Measurements from ENCODE around the gene FIBP. TPM values are rescaled to one million over a fixed set of nuclear protein-coding genes. Genes with fewer than 3 reads are reported as not detected.

The FIBP gene
- total RNA-seq, 2 experiments from 2014 or later = 95.4 to 121 TPM

DNA sequence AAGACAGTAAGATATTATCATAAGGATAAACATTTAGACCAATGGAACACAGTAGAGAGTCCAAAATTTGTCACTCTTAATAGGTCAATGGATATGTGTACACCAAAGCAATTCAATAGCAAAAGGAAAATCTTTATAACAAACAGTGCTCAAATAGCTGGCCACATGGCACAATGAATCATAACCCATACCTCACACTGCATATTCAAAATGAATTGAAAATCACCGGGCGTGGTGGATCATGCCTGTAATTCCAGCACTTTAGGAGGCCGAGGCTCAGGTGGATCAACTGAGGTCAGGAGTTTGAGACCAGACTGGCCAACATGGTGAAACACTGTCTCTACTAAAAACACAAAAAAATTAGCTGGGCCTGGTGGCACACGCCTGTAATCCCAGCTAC lies 46.1 kb downstream of the FIBP start:
- CTCF ChIA-PET = interaction anchor here (0.6 kb wide), 1 partner anchor 82 kb away, joined by 3 read pairs; no protein-coding TSS in a partner anchor
- H3K27me3 Mint-ChIP-seq = no peaks in the 10 kb centered on the region
- H3K4me1 Mint-ChIP-seq = no peaks in the 10 kb centered on the region
- POLR2A ChIA-PET = no interaction called here
- intact Hi-C loops (cut with DNase I, micrococcal nuclease) = no loop called here
- DNase-seq (no peak), ATAC-seq (no peak)
- no peak overlapping the region for H3K27ac Mint-ChIP-seq
- no peak overlapping the region for H3K4me3 Mint-ChIP-seq
- H3K9me3 Mint-ChIP-seq (ENCODE audit: low read depth) = no peaks in the 10 kb centered on the region
- no peaks in the 10 kb centered on the region for H3K36me3 Mint-ChIP-seq (ENCODE audit: low read depth)

DNA sequence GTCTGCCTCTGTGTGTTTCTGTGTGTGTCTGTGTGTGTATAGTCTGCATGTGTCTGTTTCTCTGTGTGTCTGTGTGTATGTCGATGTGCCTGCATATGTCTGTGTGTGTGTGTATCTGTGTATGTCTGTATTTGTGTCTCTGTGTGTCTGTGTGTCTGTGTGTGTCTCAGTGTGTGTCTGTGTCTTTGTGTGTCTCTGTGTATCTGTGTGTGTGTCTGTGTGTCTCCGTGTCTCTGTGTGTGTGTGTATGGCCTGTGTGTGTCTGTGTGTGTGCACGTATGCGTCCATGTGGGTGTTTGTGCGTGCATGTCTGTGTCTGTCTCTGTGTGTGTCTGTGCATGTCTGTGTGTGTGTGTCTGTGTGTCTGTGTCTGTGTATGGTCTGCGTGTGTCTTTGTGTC lies 54.1 kb downstream of the FIBP start:
- Mint-ChIP-seq H3K4me1 (peaks cover 20% of the 10 kb centered on the region), H3K9me3 (ENCODE audit: low read depth) (no peaks in the 10 kb centered on the region), H3K27ac (no peak overlapping the region), H3K27me3 (no peaks in the 10 kb centered on the region), H3K4me3 (no peak overlapping the region), H3K36me3 (ENCODE audit: low read depth) (no peaks in the 10 kb centered on the region)
- DNase-seq = no peak
- ATAC-seq = no peak
- POLR2A ChIA-PET = interaction anchor here (0.5 to 1.0 kb wide), 2 partner anchors 19 to 783 kb away, joined by 3 read pairs; no protein-coding TSS in a partner anchor
- CTCF ChIA-PET = interaction anchor here (0.6 to 3.1 kb wide), 8 partner anchors 11 to 115 kb away, joined by 3 to 30 read pairs (median 7); partner anchors contain the start of gene MUS81
- intact Hi-C loops (cut with DNase I, micrococcal nuclease) = no loop called here

Other genes starting within 250 kb of the FIBP start
- 100 to 1,000 TPM in 1 of 2 experiments, 10 to 100 TPM in 1; 76.9 to 109 TPM for gene RELA, start 225.6 kb downstream of the FIBP start, total RNA-seq
- 10 to 100 TPM; 56.5 to 65.1 TPM for gene KAT5, start 176.2 kb downstream of the FIBP start, total RNA-seq
- gene RNASEH2C, start 167.7 kb downstream of the FIBP start, total RNA-seq = 10 to 100 TPM; 72.5 to 96.8 TPM
- gene AP5B1, start 107.5 kb downstream of the FIBP start, total RNA-seq = 10 to 100 TPM; 11.7 to 14.4 TPM
- under 1 TPM; 0.09 to 0.19 TPM for gene OVOL1, start 101.4 kb downstream of the FIBP start, total RNA-seq
- 1 to 10 TPM; 2.9 to 3.0 TPM for gene SNX32, start 54.5 kb downstream of the FIBP start, total RNA-seq
- 1,000 to 10,000 TPM in 1 of 2 experiments, 100 to 1,000 TPM in 1; 888 to 1,074 TPM for gene CFL1, start 30.3 kb downstream of the FIBP start, total RNA-seq
- 10 to 100 TPM; 59.2 to 67.8 TPM for gene MUS81, start 28.0 kb downstream of the FIBP start, total RNA-seq
- 10 to 100 TPM; 20.2 to 23.4 TPM for gene EFEMP2, start 15.7 kb downstream of the FIBP start, total RNA-seq
- 1 to 10 TPM; 1.7 TPM for gene CTSW, start 8.6 kb downstream of the FIBP start, total RNA-seq
- 10 to 100 TPM; 25.5 to 45.0 TPM for gene CCDC85B, start 2.2 kb upstream of the FIBP start, total RNA-seq
- gene FOSL1, start 11.9 kb upstream of the FIBP start, total RNA-seq = 10 to 100 TPM; 11.1 to 11.3 TPM
- gene C11orf68, start 30.6 kb upstream of the FIBP start, total RNA-seq = 10 to 100 TPM; 21.4 to 22.9 TPM
- 100 to 1,000 TPM; 111 to 158 TPM for gene DRAP1, start 31.0 kb upstream of the FIBP start, total RNA-seq
- not detected for gene TSGA10IP, start 57.0 kb upstream of the FIBP start, total RNA-seq
- gene SART1, start 73.3 kb upstream of the FIBP start, total RNA-seq = 10 to 100 TPM; 54.7 to 84.5 TPM
- gene EIF1AD, start 113.7 kb upstream of the FIBP start, total RNA-seq = 10 to 100 TPM; 45.1 to 52.2 TPM
- 100 to 1,000 TPM; 233 to 293 TPM for gene BANF1, start 114.0 kb upstream of the FIBP start, total RNA-seq
- not detected for gene CST6, start 123.5 kb upstream of the FIBP start, total RNA-seq
- gene CATSPER1, start 138.0 kb upstream of the FIBP start, total RNA-seq = not detected
- under 1 TPM; 0.51 to 0.69 TPM for gene GAL3ST3, start 160.7 kb upstream of the FIBP start, total RNA-seq
- 100 to 1,000 TPM; 265 to 270 TPM for gene SF3B2, start 163.9 kb upstream of the FIBP start, total RNA-seq
- gene PACS1, start 181.8 kb upstream of the FIBP start, total RNA-seq = 10 to 100 TPM; 76.6 to 90.7 TPM

Measured in activated CD4-positive, alpha-beta T cell treated with anti-CD3 and anti-CD28 coated beads for 36 hours (primary cell).